Measurements from ENCODE around the gene JARID2. TPM values are rescaled to one million over a fixed set of nuclear protein-coding genes. Genes with fewer than 3 reads are reported as not detected.

JARID2 gene
- total RNA-seq, 1 experiment from 2014 or later = 23.6 TPM

- no peaks in the 10 kb centered on the region for H3K36me3 ChIP-seq (ENCODE audit: control insufficient read depth in 1 of 2, insufficient read depth in 2 of 2, low read length in 2 of 2)
- POLR2A ChIA-PET = no interaction called here
- H4K20me1 ChIP-seq (ENCODE audit: insufficient read depth) = 0 out of 2 replicates have a peak, but pooled peaks cover 6% of the 10 kb centered on the region
- H3K79me2 ChIP-seq (ENCODE audit: insufficient read depth, low read length) = peaks cover 84% of the 10 kb centered on the region
- H3K27me3 ChIP-seq (ENCODE audit: insufficient read depth, low read length) = no peaks in the 10 kb centered on the region
- no peak overlapping the region for H3K4me3 ChIP-seq (replicated peaks in 1 of 2; ENCODE audit: low read depth in 1 of 2, low read length in 2 of 2)
- H3K9me3 ChIP-seq (ENCODE audit: control insufficient read depth in 1 of 2, insufficient read depth in 1 of 2, low read depth in 1 of 2, low read length in 2 of 2) = no peaks in the 10 kb centered on the region
- RAD21 ChIA-PET (ENCODE audit: low non-redundant PET in 1 of 2, low total read pairs in 2 of 2, uncharacterized antibody in 2 of 2, unreplicated experiment in 2 of 2) = no interaction called here
- CTCF ChIA-PET = no interaction called here
- TF ChIP-seq SP1 (IDR thresholded peaks at IDR 0.05; ENCODE audit: low read depth) (no peak), EGR1 (IDR thresholded peaks at IDR 0.05; ENCODE audit: low read depth) (no peak), SIN3A (IDR thresholded peaks at IDR 0.05; ENCODE audit: low read depth) (no peak), JUND (IDR thresholded peaks at IDR 0.05) (no peak), FOSL1 (IDR thresholded peaks at IDR 0.05; ENCODE audit: low read depth) (no peak), EZH2 (IDR thresholded peaks at IDR 0.05) (no peak), MAX (IDR thresholded peaks at IDR 0.05) (no peak), ATF3 (IDR thresholded peaks at IDR 0.05) (no peak), ELF1 (IDR thresholded peaks at IDR 0.05; ENCODE audit: borderline replicate concordance, low read depth) (no peak), YY1 (IDR thresholded peaks at IDR 0.05; ENCODE audit: extremely low read depth, insufficient replicate concordance, low read depth, low read length) (no peak), CEBPB (IDR thresholded peaks at IDR 0.05; ENCODE audit: low read depth) (no peak), CTCF (IDR thresholded peaks at IDR 0.05 in 2 of 3, conservative IDR thresholded peaks at IDR 0.05 in 1 of 3; ENCODE audit: borderline replicate concordance in 1 of 3, insufficient read depth in 1 of 3, low read depth in 2 of 3, low read length in 2 of 3) (no peak), EZH2phosphoT487 (IDR thresholded peaks at IDR 0.05; ENCODE audit: borderline replicate concordance) (no peak), POLR2AphosphoS5 (IDR thresholded peaks at IDR 0.05; ENCODE audit: low read depth, low read length) (no peak), SRF (IDR thresholded peaks at IDR 0.05; ENCODE audit: low read depth) (no peak), POLR2A (IDR thresholded peaks at IDR 0.05; ENCODE audit: borderline replicate concordance, extremely low read depth, insufficient read depth, insufficient read length) (no peak), ZNF274 (IDR thresholded peaks at IDR 0.05; ENCODE audit: low read depth, low read length) (no peak)
- H3K4me1 ChIP-seq (ENCODE audit: control insufficient read depth in 1 of 2, insufficient read depth in 2 of 2, low read length in 2 of 2) = peaks cover 5 to 16% of the 10 kb centered on the region in 2 experiments
- H2AFZ ChIP-seq (ENCODE audit: low read depth, low read length, poor library complexity, severe bottlenecking) = no peak overlapping the region
- no TSS peak for BruUV-seq (replicated peaks)
- no peak overlapping the region for H3K4me2 ChIP-seq (ENCODE audit: low read length)
- intact Hi-C loops (cut with micrococcal nuclease) = no loop called here
- no peak overlapping the region for H3K27ac ChIP-seq (ENCODE audit: low read depth, low read length)
- DNase-seq (ENCODE audit: low read depth, low spot score) = no peak
- no peak for ATAC-seq
- H3K9ac ChIP-seq (ENCODE audit: low read length) = no peak overlapping the region
- H3K9me2 ChIP-seq (ENCODE audit: insufficient read depth) = no peaks in the 10 kb centered on the region; the same call in 1 of the 2 replicates
These were observed 98.3 kb downstream of the JARID2 start for GRCh38 chr6:15344192-15344519.
